HG03442 (cell line): ENCODE data around the gene SLC26A1.

Experiments
- ATAC-seq: cut with Tn5 transposase; IDR thresholded peaks from one replicate; pipeline ENCODE4 v1.9.1; 2021; ENCODE audit warnings: mild to moderate bottlenecking, moderate library complexity; ENCODE audit not compliant: unreplicated experiment

The SLC26A1 gene

GRCh38 chr4:993111-994029, at the start of gene SLC26A1:
SLC26A1 (minus strand) TSS chr4:993404; CDS start chr4:991703, 1,701 bp downstream.
- no peak for ATAC-seq

- ATAC-seq: no peak
These were observed 49.3 kb upstream of the SLC26A1 start for GRCh38 chr4:1042352-1043055.

GRCh38 chr4:1041936-1042330, 48.7 kb upstream of the SLC26A1 start:
- ATAC-seq: no peak

- no peak for ATAC-seq
These were observed 48.1 kb upstream of the SLC26A1 start for GRCh38 chr4:1041147-1041935.

GRCh38 chr4:1040344-1041146, 47.3 kb upstream of the SLC26A1 start:
- no peak for ATAC-seq

- no peak for ATAC-seq
These were observed 46.5 kb upstream of the SLC26A1 start for GRCh38 chr4:1039493-1040343.

- ATAC-seq: no peak
These were observed 45.8 kb upstream of the SLC26A1 start for GRCh38 chr4:1038948-1039492.

- ATAC-seq: no peak
These were observed 44.0 kb upstream of the SLC26A1 start for GRCh38 chr4:1036976-1037810.

GRCh38 chr4:1036095-1036494, 42.9 kb upstream of the SLC26A1 start:
- no peak for ATAC-seq

- ATAC-seq: no peak
These were observed 42.3 kb upstream of the SLC26A1 start for GRCh38 chr4:1035510-1035909.

GRCh38 chr4:1033840-1034551, 40.8 kb upstream of the SLC26A1 start:
- no peak for ATAC-seq

- ATAC-seq: no peak
These were observed 39.7 kb upstream of the SLC26A1 start for GRCh38 chr4:1032861-1033260.

GRCh38 chr4:1031956-1032795, 39.0 kb upstream of the SLC26A1 start:
- ATAC-seq: no peak

- no peak for ATAC-seq
These were observed 38.1 kb upstream of the SLC26A1 start for GRCh38 chr4:1031346-1031745.

GRCh38 chr4:1030559-1030958, 37.4 kb upstream of the SLC26A1 start:
- ATAC-seq: no peak

GRCh38 chr4:1030031-1030430, 36.8 kb upstream of the SLC26A1 start:
- no peak for ATAC-seq

- no peak for ATAC-seq
These were observed 36.3 kb upstream of the SLC26A1 start for GRCh38 chr4:1029529-1029928.
